KG1 (cell line): ENCODE results near the gene ZNF385A.
"Not testable (repeated sequence)": the region's sequence is repeated elsewhere in the genome, so short reads cannot be mapped to it uniquely, and the experiment has no call there.

Experiments
- DNase-seq: peaks from one replicate; lab custom pipeline; 2025; lab: John Stamatoyannopoulos, UW

Gene ZNF385A

DNA sequence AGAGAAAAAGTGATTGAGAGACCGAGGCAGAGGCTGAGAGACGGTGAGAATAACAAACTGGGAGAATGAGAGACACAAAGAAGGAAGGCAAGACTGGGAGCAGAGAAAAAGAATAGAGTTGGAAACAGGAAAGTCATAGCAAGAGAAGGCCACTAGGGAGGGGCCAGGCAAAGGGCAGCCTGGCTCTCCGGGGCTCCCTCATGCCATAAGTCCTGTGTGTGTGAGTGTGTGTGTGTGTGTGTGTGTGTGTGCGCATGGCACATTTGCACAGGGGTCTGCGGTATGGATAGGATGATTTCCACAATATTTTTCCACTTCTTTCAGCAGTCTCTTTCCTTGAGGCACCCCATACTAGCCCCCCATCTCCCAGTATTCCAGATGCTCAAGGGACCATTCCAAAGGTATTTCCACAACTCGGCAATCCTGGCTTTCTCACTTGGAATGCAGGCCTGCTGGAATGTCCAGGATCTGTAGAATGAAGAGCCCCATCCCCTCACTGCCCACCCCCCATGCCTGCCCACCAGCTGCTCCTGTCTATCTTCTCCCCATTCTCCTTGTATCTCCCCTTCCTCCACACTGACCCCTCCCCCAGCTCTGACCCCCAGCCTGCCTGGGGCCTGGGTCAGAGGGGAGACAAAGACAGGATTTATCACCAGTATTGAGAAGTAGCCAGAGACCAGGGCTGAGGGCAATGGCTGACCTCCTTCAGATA, 29.3 kb downstream of the ZNF385A start:
- DNase-seq, result no peak

DNA sequence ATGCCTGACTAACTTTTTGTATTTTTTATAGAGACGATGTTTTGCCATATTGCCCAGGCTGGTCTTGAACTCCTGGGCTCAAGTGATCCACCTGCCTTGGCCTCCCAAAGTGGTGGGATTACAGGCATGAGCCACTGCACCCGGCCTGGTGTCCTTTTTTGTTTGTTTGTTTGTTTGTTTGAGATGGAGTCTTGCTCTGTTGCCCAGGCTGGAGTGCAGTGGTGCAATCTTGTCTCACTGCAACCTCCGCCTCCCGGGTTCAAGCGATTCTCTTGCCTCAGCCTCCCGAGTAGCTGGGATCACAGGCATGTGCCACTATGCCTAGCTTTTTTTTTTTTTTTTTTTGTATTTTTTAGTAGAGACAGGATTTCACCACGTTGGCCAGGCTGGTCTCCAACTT, 30.3 kb downstream of the ZNF385A start:
- DNase-seq, result not testable (repeated sequence)

DNA sequence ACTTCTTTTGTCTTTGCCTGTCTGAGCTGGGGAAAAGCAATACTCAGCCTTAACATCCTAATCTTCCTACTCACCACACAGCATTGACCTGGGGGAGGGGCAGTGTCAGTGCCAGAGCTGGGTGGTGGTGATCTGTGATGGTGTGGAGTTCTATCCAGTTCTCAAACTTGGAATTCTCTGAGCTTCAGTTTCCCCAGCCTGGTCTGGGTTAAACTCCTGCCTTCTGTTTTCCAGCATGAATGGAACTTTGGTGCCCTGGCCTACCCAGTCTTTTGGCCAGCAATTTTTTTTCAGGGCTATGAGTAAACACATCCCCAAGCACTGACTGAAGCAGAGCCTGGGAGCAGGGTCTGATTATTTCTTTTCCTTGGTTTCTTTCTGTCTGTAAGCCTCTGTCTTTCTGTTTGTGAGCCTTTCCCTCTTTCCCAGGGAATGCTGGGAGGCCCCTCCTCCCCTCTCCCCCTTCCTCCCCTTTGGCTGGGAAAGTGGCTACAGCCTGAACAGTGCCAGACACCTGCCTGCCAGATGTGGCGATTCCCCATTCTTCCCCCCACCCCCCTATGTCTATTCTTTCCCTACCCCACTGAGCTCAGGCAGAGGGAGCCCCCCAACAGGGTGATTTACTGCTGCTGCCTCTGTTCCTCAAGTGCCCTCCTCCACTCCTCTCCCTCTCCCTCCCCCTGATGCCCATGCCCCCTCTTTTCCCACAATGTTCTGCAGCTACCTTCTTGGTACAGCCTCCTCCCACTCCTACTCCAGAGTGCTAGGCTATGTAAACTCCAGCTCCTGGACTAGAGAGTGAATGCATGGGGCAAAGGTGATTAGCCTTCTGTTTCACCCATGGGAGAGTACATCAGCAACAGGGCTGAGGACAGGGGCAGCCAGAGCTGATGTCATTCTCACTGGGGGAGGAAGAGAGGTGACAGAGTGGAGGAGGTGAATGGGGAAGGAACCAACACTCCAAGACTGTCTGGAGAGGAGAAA, 31.4 kb downstream of the ZNF385A start:
- DNase-seq, result no peak

DNA sequence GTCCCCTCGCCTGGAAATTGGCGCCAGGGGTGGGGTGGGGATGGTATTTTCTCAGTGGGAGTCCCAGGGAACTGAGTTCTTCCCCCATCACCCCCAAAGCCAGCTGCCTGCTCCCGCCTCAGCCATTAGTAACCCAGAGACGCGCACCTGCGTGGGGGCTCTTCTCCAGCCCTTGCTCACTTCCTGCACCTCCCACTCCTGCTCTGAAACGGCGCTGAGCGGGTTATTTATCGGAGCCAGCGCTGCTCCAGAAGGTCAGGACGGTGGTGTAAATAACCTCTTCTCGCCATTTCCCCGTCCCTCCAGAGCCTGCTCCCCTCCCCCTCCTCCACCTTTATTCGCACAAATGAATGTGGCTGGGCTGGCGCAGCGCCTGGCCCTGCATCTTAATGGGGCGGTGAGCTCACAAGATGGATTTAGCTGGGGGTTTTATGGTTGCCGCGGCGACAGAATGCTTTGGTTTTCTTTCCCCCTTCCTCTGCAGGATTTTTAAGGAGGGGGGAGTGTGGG, 32.5 kb downstream of the ZNF385A start:
- no peak for DNase-seq

DNA sequence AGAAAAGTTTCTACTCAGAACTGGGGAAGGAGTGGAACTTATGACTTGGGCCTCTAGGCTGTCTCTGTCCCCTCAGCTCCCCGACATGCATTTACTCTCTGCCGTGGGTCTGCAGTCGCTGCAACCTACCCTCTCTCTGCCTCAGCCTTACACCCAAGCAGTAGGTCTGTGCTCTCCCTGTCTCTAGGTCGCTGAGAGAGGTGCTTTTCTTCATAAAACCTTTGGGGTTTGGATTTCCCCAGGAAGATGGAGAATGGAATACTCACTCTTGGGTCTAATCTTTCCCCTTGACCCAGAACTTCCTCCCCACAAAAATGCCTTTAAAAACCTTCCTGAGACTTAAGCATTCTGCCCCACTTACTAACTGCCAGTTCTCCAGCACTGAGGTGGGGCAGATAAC, 33.2 kb downstream of the ZNF385A start:
- DNase-seq, result no peak

DNA sequence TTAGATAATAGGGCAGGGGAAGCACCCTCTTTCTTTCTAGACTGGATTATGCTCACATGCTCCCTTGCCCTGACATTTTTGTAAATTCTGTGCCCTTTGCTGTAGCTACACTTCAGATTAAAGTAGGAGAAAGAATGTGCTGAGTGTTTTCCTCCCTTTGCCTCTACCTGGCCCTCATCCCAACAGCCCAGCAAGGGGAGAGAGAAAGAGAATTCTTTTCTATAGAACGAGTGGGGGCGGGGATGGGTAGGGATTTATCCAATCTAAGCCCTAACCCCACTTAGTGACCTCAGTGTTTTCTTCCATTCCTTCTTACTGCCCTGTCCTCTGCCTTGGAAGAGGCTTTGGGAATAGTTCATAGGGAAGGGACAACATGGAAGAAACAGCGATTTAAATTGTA, 33.8 kb downstream of the ZNF385A start:
- no peak for DNase-seq

DNA sequence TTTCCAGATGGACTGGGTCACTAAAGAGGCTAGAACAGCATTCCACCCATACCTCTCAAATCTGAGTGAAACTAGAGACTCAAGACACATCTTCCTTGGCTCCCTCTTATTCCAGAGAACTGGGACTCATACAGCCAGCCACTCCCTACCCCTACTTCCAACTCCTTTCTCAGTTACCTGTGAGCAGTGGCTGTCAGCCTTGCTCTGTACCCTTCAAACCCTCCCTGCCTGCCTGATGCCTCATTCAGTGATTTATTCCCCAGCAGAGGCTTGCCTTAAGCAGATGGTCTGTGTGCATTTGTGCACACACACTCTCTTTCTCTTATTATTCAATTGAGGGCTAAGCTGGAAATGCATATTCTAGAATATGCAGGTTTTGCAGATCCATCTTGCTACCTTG, 34.9 kb downstream of the ZNF385A start:
- DNase-seq, result no peak

DNA sequence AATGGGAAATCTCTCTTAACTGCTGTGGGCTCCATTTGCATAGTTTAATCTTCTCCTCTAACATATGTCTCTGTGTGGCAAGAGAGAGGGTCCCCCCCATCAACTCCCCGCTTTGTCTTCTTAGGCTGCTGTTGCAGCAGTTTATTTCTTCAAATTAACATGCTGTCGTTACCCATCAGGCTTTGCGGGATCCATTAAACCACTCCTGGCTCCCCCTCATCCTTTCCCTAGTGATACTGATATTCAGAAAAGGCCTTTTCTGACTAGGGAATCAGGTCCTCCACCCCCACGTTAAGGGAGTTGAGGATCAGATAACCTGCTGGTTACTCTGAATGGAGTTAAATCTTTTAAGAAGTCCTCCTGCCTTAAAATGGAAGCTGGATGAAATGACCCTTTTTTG, 35.5 kb downstream of the ZNF385A start:
- DNase-seq, result no peak

DNA sequence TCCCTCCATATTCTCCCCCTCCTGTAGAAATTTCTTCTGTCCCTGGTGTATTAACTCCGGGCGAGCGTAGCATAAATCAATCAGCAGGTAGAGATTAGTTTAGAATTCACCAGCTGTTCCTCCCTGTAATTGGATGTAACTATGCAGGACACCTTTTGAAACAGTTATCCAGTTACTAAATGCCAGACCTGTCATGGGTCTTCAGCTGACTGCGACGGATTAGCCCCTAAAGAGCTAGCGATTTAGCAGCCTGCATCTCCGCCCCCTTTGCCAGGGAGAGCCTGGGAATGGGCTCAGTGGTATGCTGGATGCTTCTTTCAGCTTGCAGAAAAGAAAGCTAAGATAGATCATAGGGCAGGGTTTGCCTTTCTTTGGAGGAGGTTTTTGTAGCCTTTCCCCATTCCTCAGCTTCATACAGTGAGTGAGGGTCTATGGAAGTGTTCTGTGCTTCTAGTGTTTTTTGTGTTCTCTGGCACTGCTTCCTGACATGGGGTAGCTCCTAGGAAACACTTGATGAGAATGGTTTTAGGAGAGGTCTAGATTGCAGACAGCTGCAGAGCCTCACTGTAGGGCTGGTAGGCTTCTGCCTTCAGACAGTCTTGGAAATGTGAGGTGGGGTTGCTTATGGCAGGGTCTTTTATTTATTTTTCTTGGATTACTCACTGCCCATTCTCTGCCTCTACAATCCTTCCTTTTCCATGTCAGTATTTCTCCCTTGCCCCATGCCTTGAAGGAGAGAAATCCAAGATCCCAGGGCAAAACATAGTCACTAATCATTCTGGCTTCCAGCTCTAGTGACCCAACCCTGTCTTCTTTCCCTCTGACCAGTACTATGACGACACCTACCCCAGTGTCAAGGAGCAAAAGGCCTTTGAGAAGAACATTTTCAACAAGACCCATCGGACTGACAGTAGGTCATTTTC, 42.9 kb downstream of the ZNF385A start:
- DNase-seq, result no peak

DNA sequence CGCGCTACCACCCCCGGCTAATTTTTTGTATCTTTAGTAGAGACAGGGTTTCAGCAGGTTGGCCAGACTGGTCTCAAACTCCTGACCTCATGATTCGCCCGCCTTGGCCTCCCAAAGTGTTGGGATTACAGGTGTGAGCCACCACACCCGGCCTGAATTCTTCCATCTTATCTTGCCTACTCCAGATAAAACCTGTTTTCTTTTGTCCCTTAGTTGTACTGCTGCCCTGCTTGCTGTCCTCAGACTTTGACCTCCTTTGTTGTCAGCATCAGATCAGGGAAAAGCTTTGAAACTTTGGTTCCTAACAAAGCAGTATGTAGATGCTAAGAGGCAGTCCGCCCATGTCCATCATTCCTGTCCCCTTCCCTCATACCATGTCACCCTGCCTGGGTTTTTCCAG, 43.7 kb downstream of the ZNF385A start:
- no peak for DNase-seq

DNA sequence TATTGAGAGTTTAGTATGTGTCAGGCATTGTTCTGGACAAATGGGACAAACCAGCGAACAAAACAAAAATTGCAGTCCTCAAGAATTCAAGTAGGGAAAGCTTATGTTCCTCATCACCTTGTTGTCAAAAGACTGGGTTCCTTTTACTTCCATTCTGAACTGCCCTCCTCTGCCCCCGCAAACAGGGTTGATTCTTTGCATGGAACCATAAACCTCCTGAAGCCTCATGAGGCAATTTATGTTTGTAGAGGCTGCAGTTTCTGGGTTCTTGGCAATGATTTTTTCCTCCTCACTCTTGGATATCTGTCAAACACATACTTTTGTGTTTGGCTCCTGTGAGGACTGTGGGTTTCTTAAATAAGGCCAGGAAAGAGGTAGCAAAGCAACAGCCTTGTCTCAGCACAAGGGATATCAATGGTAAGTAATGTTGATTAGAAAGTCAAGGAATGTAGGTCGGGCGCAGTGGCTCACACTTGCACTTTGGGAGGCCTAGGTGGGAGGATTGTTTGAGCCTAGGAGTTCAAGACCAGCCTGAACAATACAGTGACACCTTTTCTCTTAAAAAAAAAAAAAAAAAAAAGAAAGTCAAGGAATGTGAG, 45.7 kb downstream of the ZNF385A start:
- no peak for DNase-seq

DNA sequence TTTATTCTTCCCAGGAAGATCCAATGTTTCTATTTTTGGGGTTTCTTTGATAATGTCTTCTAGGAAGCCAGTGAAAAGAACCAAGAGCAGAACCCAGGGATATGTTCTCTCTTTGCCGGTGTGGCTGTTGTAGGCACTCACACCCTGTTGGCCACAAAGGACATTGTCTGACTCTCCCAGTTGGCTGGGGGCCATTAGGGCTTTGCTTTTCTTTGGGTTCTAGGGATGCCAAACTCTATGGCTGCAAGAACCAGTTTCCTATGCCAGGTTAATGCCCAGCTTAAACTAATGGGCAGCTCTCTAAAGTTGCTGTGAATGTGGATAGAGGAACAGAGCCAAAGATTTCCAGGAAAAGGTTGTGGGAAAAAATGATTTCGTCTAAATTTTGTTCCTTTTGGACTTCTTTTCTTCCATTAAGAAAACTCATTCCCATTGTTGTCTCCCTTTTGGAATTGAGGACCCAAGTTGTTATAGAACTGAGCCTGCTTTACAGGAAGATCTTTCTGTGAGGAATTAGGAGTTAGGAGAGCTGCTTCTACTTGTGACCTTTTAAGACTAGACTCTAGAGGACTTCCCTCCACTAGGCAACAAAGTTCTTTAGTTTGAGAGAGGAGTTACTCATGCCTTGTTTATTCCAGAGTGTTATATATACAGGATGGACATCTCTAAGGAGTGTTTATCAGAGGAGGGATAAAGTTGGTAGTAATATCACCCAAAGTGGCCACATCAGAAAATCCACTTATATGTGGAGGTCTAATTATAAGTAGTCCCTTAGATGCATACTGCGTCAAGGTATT, 46.5 kb downstream of the ZNF385A start:
- DNase-seq, result no peak

DNA sequence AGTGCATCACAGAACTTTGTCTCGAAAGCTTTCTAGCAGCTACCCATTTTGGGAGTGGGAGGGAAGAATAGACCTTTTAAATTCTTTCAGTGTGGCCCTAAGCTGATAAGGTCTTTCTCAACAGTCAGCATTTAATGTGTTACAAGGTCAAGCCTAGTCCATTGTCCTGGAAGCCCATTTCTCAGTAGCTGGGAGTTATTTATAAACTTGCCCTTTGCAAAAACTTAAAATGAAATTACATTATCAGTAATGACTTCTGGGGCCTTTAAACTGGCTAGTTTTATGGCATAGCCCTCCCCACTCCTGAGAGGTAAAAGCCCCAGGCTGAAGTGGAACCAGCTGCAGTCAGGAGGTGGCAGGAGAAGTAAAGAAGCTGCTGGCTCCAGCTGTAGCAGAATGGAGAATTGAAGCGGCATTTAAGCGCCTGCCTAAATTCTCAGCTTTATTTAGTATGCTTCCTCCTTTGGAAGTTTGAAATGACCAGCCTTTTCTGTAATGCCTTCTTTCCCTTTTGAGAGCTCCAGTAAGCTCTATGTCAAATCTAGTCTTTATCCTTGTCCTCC, 47.2 kb downstream of the ZNF385A start:
- no peak for DNase-seq

DNA sequence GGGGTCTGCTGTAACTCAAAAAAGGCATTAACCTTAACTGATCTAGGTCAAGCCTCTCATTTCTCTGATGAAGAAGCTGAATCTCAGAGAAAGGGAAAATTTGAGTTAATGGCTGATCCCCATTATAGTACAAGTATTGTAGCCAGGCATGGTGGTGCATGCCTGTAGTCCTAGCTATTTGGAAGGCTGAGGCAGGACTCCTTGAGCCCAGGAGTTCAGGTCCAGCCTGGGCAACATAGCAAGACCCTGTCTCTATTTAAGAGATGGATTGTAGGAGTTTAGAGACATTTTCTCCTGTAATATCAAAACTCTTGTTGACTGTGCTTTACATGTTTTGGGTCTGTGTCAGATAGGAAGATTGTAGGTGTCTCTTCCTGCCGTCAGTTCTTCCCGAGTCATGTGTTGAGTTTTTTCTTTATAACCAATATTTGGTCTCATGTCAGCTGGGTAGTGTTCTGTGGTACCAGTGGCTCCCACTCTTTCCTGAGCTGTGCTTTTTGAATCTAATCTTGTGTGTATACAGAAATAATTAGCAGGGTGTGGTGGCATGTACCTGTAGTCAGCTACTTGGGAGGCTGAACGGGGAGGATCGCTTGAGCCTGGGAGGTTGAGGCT, 51.0 kb downstream of the ZNF385A start:
- no peak for DNase-seq

DNA sequence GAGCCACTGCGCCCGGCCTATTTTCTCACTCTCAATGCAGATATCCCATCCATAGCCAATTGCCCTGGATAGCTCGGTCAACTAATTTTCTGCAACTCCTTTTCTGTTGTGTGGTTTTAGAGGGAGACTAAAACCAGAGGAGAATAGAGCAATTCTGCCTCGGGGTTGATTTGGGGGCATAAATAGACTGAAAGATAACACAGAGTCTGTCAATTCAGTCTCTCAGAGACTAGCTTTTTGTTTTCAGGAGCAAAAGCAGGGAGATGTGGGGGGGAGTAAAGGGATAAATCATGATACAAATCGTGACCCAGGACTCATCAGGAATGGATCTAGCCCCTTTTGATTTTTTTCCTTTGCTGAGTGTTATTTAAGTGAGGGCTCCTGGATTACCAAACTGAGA, 53.1 kb downstream of the ZNF385A start:
- no peak for DNase-seq

DNA sequence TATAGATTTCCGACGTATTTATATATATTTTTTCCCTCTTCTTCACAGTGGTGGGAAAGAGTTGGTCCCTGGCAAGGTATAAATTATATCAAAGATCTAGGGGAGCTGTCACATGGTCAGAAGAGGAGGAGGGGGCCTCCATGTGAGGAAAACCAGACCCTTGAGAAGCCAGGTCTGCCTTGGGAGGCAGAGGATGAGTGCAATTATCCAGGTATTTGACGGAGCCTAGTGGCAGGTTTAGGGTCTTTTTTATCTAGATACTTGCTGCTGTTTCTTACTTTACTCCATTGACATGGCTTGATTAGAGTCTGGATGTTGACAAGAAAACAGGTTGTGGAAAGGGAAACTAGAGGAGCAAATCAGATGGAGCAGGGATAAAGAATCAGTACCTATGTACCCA, 54.1 kb downstream of the ZNF385A start:
- no peak for DNase-seq

DNA sequence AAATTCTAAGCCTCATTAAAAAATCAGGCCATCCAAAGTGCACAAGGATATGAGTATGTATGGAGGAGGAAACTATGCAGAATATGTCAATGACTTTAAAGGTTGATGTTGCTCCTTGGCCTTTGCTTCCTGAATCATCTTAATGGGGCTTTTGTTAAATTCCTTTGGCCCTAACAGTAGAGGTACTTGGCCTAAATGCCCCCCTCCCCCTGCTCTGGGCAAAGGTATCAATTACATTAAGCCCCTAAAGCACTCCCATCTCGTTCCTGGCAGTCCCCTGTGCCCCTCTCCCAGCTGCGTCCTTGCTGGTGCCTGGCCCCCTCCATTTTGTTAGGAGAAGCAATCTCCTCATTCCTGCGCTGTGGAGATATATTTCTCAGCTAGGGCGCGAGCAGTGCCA, 54.8 kb downstream of the ZNF385A start:
- no peak for DNase-seq

DNA sequence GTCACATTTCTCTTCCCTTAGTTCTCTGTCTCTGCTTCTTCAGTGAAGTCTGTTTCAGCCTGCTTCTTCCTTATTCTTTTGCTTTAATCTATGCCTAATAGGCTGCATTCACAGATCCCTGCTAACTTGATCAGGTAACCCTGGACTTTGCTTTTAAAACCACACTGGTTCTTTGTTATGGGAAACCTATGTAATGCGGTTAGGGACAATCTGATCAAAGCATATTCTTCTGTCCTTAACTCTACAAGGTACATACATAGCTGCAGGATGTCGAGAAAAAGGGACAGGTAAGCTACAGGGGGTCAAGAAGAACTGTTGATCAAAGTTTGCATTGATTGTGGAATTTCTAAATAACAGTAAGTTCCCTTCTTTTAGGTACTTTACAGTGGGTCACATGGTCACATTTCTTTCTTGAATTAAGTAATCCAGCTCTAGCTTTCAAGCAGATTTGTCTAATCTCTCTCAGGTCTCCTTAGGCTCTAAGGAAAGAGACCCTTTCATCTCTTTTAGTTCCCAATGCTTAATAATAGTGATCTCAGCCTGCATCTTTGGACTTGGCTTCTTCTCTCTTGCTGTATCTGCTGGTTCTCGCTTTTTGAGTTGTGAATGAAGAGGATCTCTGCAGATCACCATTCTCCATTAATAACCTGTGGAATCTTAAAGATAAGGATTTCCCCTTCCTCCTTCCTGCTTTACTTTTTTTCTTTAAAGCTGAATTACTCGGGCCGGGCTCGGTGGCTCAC, 55.8 kb downstream of the ZNF385A start:
- DNase-seq, result no peak

DNA sequence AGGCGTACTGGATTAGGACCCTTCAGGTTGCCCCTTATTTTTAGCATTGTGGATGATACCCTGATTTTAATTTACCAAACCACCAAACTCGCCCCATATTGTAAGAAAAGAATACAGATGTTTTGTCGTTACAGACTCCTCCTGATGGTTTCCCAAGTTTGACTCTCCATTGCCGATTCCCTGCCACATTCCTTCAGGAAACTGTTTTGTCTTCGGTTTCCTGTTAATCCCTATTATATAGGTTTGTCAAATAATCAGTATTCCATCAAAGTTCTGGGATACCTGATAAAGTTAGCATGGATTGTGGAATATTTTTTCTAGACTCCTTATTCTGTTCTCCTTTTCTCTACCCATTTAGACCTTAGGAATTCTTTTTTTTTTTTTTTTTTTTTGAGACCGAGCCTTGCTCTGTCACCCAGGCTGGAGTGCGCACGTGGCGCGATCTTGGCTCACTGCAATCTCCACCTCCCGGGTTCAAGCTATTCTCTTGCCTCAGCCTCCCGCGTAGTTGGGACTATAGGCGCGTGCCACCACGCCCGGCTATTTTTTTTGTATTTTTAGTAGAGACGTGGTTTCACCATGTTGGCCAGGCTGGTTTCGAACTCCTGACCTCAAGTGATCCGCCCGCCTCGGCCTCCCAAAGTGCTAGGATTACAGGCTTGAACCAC, 59.0 kb downstream of the ZNF385A start:
- DNase-seq, result not testable (repeated sequence)
